NCI-H1092 treated with DMSO at 0.1 percent for 48 hours (cell line): Measurements from ENCODE around the gene SCTR.

Experiments used
- DNase-seq: peaks from one replicate; lab custom pipeline; 2025; lab: John Stamatoyannopoulos, UW

SCTR gene

GRCh38 chr2:119442850-119443249, 81.4 kb downstream of the SCTR start:
- DNase-seq = no peak

- DNase-seq = no peak
Observed at GRCh38 chr2:119442226-119442619, 82.1 kb downstream of the SCTR start.

GRCh38 chr2:119441376-119442225, 82.7 kb downstream of the SCTR start:
- DNase-seq = no peak

GRCh38 chr2:119440873-119441272, 83.4 kb downstream of the SCTR start:
- no peak for DNase-seq

- no peak for DNase-seq
Observed at GRCh38 chr2:119440501-119440870, 83.8 kb downstream of the SCTR start.

GRCh38 chr2:119439574-119440500, 84.4 kb downstream of the SCTR start:
- no peak for DNase-seq

- DNase-seq = no peak
Observed at GRCh38 chr2:119438726-119439284, 85.5 kb downstream of the SCTR start.

GRCh38 chr2:119438128-119438656, 86.1 kb downstream of the SCTR start:
- no peak for DNase-seq

GRCh38 chr2:119436993-119437772, 87.1 kb downstream of the SCTR start:
- no peak for DNase-seq

GRCh38 chr2:119435953-119436297, 88.4 kb downstream of the SCTR start:
- DNase-seq = no peak

GRCh38 chr2:119435081-119435952, 89.0 kb downstream of the SCTR start:
- DNase-seq = no peak

GRCh38 chr2:119434664-119435063, 89.6 kb downstream of the SCTR start:
- no peak for DNase-seq

- no peak for DNase-seq
Observed at GRCh38 chr2:119433636-119434327, 90.5 kb downstream of the SCTR start.

- no peak for DNase-seq
Observed at GRCh38 chr2:119432851-119433522, 91.3 kb downstream of the SCTR start.

GRCh38 chr2:119431976-119432850, 92.1 kb downstream of the SCTR start:
- DNase-seq = no peak

- peak; percentile 40 for DNase-seq
Observed at GRCh38 chr2:119431155-119431975, 92.9 kb downstream of the SCTR start, which contains the start of gene TMEM37. Gene TMEM37 (plus strand): TSS chr2:119431854. CDS start chr2:119431904, 50 bp downstream.

- DNase-seq = no peak
Observed at GRCh38 chr2:119430023-119430498, 94.2 kb downstream of the SCTR start.
